ENCODE measurements around the gene CR1L.

The CR1L gene

DNA sequence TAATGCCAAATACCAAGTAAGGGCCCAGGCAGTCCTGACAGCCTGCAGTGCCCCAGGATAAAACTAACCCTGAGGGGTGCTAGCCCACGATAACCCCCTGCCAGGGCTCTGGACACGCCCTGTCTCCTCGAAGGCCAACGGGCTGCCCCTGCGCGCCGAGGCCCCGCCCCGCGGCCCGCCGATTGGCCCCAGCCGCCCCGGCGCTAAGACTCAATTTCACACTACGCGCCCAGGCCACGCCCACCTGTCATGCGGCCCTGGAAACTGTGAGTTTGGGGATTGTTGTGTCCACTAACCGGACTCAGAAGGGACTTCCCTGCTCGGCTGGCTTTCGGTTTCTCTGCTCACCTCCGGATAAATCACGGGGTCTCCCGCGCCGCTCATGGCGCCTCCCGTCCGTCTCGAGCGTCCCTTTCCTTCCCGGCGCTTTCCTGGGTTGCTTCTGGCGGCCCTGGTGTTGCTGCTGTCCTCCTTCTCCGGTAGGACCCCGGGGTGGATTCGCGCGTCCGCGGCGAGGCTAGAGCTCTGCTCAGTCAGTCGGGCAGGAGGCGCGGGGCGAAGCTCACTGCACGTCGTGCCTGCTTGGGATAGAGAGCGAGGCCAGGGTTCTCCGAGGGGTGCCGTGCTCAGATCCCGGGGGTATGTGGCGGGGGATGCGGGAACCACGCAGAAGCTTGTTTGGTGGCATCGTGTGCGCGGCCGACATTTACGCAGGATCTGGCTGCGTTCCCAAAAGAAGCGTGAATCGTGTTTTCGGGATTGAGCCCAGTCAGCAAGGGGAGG, at the start of gene CR1L (continued):
- TF ChIP-seq, protein P1, sequence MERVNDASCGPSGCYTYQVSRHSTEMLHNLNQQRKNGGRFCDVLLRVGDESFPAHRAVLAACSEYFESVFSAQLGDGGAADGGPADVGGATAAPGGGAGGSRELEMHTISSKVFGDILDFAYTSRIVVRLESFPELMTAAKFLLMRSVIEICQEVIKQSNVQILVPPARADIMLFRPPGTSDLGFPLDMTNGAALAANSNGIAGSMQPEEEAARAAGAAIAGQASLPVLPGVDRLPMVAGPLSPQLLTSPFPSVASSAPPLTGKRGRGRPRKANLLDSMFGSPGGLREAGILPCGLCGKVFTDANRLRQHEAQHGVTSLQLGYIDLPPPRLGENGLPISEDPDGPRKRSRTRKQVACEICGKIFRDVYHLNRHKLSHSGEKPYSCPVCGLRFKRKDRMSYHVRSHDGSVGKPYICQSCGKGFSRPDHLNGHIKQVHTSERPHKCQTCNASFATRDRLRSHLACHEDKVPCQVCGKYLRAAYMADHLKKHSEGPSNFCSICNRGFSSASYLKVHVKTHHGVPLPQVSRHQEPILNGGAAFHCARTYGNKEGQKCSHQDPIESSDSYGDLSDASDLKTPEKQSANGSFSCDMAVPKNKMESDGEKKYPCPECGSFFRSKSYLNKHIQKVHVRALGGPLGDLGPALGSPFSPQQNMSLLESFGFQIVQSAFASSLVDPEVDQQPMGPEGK (tag by site-specific recombination; IDR thresholded peaks at IDR 0.05) = peak; percentile 33; the same call in 1 of the 2 replicates
- TF ChIP-seq, protein P2, sequence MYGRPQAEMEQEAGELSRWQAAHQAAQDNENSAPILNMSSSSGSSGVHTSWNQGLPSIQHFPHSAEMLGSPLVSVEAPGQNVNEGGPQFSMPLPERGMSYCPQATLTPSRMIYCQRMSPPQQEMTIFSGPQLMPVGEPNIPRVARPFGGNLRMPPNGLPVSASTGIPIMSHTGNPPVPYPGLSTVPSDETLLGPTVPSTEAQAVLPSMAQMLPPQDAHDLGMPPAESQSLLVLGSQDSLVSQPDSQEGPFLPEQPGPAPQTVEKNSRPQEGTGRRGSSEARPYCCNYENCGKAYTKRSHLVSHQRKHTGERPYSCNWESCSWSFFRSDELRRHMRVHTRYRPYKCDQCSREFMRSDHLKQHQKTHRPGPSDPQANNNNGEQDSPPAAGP (tag by site-specific recombination; IDR thresholded peaks at IDR 0.05) = no peak
- TF ChIP-seq TCF7L2 (IDR thresholded peaks at IDR 0.05; ENCODE audit: borderline replicate concordance, low read depth, low read length) (no peak), ZNF501 (tag by site-specific recombination; IDR thresholded peaks at IDR 0.05) (peak; percentile 26; the same call in 1 of the 2 replicates), OVOL3 (tag by site-specific recombination; IDR thresholded peaks at IDR 0.05) (no peak), ZNF830 (tag by site-specific recombination; IDR thresholded peaks at IDR 0.05; ENCODE audit: low read depth) (no peak), MZF1 (tag by site-specific recombination; IDR thresholded peaks at IDR 0.05; ENCODE audit: borderline replicate concordance) (peak; percentile 89), GLI4 (tag by site-specific recombination; IDR thresholded peaks at IDR 0.05) (no peak), ZNF664 (tag by site-specific recombination; IDR thresholded peaks at IDR 0.05) (no peak)
- TF ChIP-seq, protein P3, sequence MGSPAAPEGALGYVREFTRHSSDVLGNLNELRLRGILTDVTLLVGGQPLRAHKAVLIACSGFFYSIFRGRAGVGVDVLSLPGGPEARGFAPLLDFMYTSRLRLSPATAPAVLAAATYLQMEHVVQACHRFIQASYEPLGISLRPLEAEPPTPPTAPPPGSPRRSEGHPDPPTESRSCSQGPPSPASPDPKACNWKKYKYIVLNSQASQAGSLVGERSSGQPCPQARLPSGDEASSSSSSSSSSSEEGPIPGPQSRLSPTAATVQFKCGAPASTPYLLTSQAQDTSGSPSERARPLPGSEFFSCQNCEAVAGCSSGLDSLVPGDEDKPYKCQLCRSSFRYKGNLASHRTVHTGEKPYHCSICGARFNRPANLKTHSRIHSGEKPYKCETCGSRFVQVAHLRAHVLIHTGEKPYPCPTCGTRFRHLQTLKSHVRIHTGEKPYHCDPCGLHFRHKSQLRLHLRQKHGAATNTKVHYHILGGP (tag by site-specific recombination; IDR thresholded peaks at IDR 0.05) = no peak

DNA sequence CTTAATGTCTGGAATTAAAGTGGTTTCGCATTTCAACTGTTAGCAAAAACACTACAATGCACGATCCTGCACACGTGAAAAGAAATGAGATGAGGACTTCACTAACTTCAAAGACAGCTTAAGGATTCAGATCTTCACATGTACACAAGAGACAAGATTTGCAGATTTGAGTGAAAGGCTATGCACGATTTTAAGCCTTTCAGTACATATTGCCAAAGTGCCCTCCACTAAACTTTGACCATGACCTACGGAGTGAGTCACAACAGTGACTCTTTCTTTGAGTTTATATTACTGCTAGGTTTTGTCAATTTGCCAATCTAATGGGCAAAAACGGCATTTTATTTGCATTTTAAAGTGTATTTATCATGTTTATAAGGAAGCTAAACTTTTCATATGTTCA, 41.2 kb upstream of the CR1L start:
- no peaks in the 10 kb centered on the region for H3K4me1 ChIP-seq (ENCODE audit: control insufficient read depth, insufficient read depth, low read length)
- ChIA-PET CTCF (interaction anchor here (0.6 to 3.4 kb wide), 3 partner anchors 17 to 190 kb away, joined by 3 to 17 read pairs (median 4); no protein-coding TSS in a partner anchor), POLR2A (no interaction called here)
- H3K27ac ChIP-seq (ENCODE audit: extremely low read depth, low read depth, low read length) = no peak overlapping the region
- no peak for TF ChIP-seq MZF1 (tag by site-specific recombination; IDR thresholded peaks at IDR 0.05; ENCODE audit: borderline replicate concordance)
- TF ChIP-seq, protein P4, sequence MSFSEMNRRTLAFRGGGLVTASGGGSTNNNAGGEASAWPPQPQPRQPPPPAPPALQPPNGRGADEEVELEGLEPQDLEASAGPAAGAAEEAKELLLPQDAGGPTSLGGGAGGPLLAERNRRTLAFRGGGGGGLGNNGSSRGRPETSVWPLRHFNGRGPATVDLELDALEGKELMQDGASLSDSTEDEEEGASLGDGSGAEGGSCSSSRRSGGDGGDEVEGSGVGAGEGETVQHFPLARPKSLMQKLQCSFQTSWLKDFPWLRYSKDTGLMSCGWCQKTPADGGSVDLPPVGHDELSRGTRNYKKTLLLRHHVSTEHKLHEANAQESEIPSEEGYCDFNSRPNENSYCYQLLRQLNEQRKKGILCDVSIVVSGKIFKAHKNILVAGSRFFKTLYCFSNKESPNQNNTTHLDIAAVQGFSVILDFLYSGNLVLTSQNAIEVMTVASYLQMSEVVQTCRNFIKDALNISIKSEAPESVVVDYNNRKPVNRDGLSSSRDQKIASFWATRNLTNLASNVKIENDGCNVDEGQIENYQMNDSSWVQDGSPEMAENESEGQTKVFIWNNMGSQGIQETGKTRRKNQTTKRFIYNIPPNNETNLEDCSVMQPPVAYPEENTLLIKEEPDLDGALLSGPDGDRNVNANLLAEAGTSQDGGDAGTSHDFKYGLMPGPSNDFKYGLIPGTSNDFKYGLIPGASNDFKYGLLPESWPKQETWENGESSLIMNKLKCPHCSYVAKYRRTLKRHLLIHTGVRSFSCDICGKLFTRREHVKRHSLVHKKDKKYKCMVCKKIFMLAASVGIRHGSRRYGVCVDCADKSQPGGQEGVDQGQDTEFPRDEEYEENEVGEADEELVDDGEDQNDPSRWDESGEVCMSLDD (tag by site-specific recombination; IDR thresholded peaks at IDR 0.05) = no peak
- no peak for TF ChIP-seq ZEB2 (tag by site-specific recombination; IDR thresholded peaks at IDR 0.05)
- TF ChIP-seq, protein P5, sequence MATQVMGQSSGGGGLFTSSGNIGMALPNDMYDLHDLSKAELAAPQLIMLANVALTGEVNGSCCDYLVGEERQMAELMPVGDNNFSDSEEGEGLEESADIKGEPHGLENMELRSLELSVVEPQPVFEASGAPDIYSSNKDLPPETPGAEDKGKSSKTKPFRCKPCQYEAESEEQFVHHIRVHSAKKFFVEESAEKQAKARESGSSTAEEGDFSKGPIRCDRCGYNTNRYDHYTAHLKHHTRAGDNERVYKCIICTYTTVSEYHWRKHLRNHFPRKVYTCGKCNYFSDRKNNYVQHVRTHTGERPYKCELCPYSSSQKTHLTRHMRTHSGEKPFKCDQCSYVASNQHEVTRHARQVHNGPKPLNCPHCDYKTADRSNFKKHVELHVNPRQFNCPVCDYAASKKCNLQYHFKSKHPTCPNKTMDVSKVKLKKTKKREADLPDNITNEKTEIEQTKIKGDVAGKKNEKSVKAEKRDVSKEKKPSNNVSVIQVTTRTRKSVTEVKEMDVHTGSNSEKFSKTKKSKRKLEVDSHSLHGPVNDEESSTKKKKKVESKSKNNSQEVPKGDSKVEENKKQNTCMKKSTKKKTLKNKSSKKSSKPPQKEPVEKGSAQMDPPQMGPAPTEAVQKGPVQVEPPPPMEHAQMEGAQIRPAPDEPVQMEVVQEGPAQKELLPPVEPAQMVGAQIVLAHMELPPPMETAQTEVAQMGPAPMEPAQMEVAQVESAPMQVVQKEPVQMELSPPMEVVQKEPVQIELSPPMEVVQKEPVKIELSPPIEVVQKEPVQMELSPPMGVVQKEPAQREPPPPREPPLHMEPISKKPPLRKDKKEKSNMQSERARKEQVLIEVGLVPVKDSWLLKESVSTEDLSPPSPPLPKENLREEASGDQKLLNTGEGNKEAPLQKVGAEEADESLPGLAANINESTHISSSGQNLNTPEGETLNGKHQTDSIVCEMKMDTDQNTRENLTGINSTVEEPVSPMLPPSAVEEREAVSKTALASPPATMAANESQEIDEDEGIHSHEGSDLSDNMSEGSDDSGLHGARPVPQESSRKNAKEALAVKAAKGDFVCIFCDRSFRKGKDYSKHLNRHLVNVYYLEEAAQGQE (tag by site-specific recombination; IDR thresholded peaks at IDR 0.05) = no peak
- TF ChIP-seq, protein P6, sequence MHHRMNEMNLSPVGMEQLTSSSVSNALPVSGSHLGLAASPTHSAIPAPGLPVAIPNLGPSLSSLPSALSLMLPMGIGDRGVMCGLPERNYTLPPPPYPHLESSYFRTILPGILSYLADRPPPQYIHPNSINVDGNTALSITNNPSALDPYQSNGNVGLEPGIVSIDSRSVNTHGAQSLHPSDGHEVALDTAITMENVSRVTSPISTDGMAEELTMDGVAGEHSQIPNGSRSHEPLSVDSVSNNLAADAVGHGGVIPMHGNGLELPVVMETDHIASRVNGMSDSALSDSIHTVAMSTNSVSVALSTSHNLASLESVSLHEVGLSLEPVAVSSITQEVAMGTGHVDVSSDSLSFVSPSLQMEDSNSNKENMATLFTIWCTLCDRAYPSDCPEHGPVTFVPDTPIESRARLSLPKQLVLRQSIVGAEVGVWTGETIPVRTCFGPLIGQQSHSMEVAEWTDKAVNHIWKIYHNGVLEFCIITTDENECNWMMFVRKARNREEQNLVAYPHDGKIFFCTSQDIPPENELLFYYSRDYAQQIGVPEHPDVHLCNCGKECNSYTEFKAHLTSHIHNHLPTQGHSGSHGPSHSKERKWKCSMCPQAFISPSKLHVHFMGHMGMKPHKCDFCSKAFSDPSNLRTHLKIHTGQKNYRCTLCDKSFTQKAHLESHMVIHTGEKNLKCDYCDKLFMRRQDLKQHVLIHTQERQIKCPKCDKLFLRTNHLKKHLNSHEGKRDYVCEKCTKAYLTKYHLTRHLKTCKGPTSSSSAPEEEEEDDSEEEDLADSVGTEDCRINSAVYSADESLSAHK (tag by site-specific recombination; IDR thresholded peaks at IDR 0.05) = no peak
- TF ChIP-seq ZNF423 (tag by site-specific recombination; IDR thresholded peaks at IDR 0.05) = no peak
- peak; percentile 58; the same call in 1 of the 2 replicates for TF ChIP-seq ZNF600 (tag by site-specific recombination; IDR thresholded peaks at IDR 0.05)
- TF ChIP-seq ZNF121 (tag by site-specific recombination; IDR thresholded peaks at IDR 0.05) = no peak
- no peak for TF ChIP-seq ZNF112 (tag by site-specific recombination; IDR thresholded peaks at IDR 0.05)
- H3K9me3 ChIP-seq (ENCODE audit: control insufficient read depth, insufficient read depth, low read depth, low read length) = no peaks in the 10 kb centered on the region
- H3K4me3 ChIP-seq (ENCODE audit: low read depth, low read length) = no peak overlapping the region
- H3K36me3 ChIP-seq (ENCODE audit: control insufficient read depth in 2 of 2, insufficient read depth in 1 of 2, low read length in 2 of 2) = no peaks in the 10 kb centered on the region
